ENCODE results near the gene PINLYP.

PINLYP gene

DNA sequence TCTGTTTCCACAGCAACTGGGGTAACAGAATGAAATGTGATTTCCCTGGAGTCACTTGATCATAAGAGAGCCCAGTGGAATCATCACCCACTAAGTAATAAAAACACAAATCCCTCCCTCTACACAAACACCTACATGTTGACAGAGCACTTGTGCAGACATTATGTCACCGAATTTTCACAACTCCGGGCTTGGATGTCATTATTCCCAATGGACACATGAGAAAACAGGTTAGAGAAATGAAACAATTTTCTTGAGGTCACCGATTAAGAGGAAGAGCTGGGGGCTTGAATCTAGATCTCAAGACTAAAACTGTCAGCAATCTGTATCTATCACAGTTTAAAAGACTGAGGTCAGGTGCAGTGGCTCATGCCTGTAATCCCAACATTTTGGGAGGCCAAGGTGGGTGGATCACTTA, 3.4 kb upstream of the PINLYP start:
- peak overlapping the region; percentile 31; the same call in 1 of the 2 replicates for H3K27ac ChIP-seq
- no peak for TF ChIP-seq ZFX (IDR thresholded peaks at IDR 0.05; ENCODE audit: borderline replicate concordance)
- TF ChIP-seq, protein P1, sequence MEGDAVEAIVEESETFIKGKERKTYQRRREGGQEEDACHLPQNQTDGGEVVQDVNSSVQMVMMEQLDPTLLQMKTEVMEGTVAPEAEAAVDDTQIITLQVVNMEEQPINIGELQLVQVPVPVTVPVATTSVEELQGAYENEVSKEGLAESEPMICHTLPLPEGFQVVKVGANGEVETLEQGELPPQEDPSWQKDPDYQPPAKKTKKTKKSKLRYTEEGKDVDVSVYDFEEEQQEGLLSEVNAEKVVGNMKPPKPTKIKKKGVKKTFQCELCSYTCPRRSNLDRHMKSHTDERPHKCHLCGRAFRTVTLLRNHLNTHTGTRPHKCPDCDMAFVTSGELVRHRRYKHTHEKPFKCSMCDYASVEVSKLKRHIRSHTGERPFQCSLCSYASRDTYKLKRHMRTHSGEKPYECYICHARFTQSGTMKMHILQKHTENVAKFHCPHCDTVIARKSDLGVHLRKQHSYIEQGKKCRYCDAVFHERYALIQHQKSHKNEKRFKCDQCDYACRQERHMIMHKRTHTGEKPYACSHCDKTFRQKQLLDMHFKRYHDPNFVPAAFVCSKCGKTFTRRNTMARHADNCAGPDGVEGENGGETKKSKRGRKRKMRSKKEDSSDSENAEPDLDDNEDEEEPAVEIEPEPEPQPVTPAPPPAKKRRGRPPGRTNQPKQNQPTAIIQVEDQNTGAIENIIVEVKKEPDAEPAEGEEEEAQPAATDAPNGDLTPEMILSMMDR (IDR thresholded peaks at IDR 0.05): no peak

DNA sequence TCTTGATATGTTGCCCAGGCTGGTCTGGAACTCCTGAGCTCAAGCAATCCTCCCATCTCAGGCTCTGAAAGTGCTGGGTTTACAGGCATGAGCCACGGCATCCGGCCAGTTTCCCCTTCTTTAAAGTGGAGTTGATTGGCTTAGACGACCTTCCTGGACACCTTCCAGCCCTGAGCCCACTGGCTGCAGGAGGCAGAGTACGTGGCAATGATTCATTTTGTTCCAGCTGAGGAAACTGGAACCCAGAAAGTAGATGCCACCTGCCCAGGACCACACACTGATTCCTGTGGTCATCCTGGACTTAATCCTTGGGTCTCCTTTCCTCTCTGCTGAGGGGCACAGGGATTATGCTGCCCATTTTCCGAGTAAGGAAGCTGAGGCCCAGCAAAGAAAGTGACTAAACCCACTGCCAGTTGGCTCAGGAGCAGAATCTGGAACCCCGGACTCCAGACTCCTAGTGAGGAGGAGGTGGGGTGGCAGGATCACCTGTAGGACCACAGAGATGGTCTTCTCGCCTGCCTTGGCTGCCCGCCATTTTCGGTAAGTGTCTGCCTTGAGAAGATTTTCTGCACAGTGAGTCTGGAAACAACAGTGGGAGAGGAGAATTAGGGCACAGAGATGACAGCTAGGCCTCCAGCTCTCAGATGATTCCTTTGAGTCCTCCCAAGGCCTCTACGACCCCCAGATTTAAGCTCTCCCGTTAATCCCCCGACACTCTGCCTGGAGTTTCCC, 1.0 kb upstream of the PINLYP start:
- TF ChIP-seq, protein P1 (IDR thresholded peaks at IDR 0.05): no peak
- no peak for TF ChIP-seq ZFX (IDR thresholded peaks at IDR 0.05; ENCODE audit: borderline replicate concordance)
- H3K27ac ChIP-seq: peak overlapping the region; percentile 71

DNA sequence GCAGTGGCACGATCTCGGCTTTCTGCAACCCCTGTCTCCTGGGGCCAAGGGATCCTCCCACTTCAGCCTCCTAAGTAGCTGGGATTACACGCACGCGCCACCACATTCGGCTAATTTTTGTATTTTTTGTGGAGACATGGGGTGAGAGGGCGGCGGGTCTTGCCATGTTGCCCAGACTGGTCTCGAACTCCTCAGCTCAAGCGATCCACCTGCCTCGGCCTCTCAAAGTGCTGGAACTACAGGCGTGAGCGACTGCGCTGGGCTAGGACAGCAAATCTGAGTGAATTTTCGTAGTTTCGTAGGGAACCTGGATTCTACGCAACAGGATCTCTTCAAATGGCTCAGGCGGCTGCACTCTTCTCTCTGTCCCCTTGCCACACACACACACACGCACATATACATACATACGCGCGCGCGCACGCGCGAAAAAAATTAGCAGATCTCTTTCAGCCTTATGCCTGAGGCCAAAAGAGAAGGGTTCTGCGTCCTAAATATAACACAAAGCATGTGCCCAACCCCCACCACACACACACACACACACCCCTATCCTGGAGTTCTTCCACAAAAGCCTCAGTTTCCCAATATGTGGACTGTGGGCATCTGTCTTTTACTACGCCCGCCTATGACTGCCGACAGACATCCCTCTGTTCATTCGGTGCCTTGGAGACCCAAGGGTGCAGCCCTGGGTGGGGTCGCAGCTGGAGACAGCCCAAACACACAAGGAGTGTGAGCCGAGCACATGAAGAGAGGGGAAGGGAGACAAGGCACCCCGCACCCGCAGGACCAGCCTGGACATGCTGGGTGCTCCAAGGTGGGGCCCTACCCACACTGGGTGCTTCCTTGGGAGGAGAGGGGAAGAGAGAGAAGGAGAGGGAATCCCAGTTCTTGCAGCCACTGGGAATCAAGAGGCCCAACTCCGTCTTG, 616 bp downstream of the PINLYP start:
- TF ChIP-seq, protein P1 (IDR thresholded peaks at IDR 0.05): no peak
- TF ChIP-seq ZFX (IDR thresholded peaks at IDR 0.05; ENCODE audit: borderline replicate concordance): no peak
- H3K27ac ChIP-seq: peak overlapping the region; percentile 71

DNA sequence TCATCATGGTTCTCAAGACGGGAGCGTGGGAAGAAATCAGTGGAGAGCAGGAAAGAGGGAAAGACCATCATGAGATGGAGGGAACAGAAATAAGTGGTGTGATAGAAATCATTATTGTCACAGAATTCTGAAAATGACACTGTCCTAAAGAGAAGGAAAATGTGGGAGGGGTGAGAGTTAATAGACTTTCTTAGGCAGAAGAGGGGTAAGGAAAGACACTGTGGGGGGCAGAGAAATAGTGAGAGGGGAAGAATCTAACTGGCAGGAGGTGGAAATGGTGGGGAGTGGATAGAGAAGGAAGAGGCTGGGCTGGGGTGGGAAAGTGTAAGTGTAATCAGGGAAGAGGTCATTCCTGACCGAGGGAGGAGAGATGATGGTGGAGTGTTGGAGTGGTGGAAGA, 3.2 kb downstream of the PINLYP start:
- H3K27ac ChIP-seq: no peak overlapping the region
- no peak for TF ChIP-seq ZFX (IDR thresholded peaks at IDR 0.05; ENCODE audit: borderline replicate concordance)
- TF ChIP-seq, protein P1 (IDR thresholded peaks at IDR 0.05): no peak

DNA sequence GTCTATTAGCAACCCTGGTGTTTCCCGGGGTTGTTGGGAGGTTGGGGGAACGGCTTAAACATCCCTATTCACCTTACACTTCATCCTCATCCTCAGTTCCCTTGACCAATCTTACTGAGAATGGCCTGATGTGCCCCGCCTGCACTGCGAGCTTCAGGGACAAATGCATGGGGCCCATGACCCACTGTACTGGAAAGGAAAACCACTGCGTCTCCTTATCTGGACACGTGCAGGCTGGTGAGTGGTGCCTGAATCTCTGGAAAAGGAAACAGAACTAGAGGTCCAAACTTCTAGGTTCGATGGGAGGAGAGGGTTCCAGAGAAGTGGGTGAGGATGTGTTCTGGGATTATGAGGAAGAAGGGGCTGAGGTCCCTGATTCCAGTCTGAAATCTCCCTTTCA, 5.9 kb downstream of the PINLYP start:
- TF ChIP-seq, protein P1 (IDR thresholded peaks at IDR 0.05): no peak
- TF ChIP-seq ZFX (IDR thresholded peaks at IDR 0.05; ENCODE audit: borderline replicate concordance): no peak
- no peak overlapping the region for H3K27ac ChIP-seq

DNA sequence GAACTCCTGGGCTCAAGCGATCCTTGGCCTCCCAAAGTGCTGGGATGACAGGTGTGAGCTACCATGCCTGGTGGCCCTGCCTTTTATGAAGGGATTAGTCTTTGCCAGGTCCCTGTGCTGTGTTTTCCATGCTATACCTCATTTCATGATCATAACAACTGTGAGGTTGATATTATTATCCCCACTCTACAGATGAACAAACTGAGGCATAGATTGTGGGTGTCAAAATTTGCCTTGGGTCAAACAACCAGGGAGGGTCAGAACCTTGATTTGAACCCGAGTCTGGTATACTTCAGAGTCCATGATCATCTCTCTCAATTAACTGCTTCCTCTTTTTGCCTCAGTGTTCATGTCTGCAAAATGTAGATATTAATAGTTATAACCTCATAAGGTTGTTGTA, 6.9 kb downstream of the PINLYP start:
- H3K27ac ChIP-seq: no peak overlapping the region
- TF ChIP-seq, protein P1 (IDR thresholded peaks at IDR 0.05): no peak
- no peak for TF ChIP-seq ZFX (IDR thresholded peaks at IDR 0.05; ENCODE audit: borderline replicate concordance)

DNA sequence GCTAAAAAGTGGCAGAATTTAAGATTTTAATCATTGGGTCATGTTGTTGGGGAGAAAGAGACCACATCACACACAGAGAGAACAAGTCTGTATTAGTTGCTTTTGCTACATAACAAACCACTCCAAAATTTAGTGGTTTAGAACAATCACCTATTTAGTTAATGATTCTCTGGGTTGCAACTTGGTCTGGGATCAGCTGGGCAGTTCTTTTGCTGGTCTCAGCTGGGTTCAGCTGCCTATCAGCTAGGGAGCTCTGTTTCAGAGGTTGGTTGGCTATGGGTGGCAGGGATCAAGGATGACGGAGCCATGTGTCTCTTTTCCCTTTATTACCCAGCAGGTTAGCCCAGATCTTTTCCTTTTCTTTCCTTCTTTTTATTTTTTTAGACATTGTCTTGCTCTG, 8.9 kb downstream of the PINLYP start:
- TF ChIP-seq, protein P1 (IDR thresholded peaks at IDR 0.05): no peak
- no peak for TF ChIP-seq ZFX (IDR thresholded peaks at IDR 0.05; ENCODE audit: borderline replicate concordance)
- H3K27ac ChIP-seq: no peak overlapping the region
